Ishikawa (cell line): ENCODE results near the gene FUCA2.

ENCODE experiments used
- CEBPB ChIP-seq: IDR thresholded peaks from 2 replicates; pipeline ENCODE4 v1.6.1; 2012
- EGR1 ChIP-seq: IDR thresholded peaks from 2 replicates; pipeline ENCODE4 v1.6.1; 2012
- EP300 ChIP-seq: IDR thresholded peaks from 2 replicates; pipeline ENCODE4 v1.6.1; 2012; ENCODE audit warnings: borderline replicate concordance
- FOXM1 ChIP-seq: IDR thresholded peaks from 2 replicates; pipeline ENCODE4 v1.6.1; 2012; ENCODE audit warnings: low read depth, borderline replicate concordance
- NFIC ChIP-seq: IDR thresholded peaks from 2 replicates; pipeline ENCODE4 v1.6.1; 2012
- RAD21 ChIP-seq: IDR thresholded peaks from 2 replicates; pipeline ENCODE4 v1.6.1; 2012; ENCODE audit warnings: low read depth
- TAF1 ChIP-seq: IDR thresholded peaks from 2 replicates; pipeline ENCODE4 v1.6.1; 2012; ENCODE audit warnings: low read depth, mild to moderate bottlenecking
- TCF12 ChIP-seq: IDR thresholded peaks from 2 replicates; pipeline ENCODE4 v1.6.1; 2012; ENCODE audit warnings: low read depth
- TEAD4 ChIP-seq: IDR thresholded peaks from 2 replicates; pipeline ENCODE4 v1.6.1; 2012
- TF ChIP-seq, protein P1 (sequence below): IDR thresholded peaks from 2 replicates; pipeline ENCODE4 v1.6.1; 2012
- TF ChIP-seq, protein P2 (sequence below): IDR thresholded peaks from 2 replicates; pipeline ENCODE4 v1.6.1; 2012

FUCA2 gene

DNA sequence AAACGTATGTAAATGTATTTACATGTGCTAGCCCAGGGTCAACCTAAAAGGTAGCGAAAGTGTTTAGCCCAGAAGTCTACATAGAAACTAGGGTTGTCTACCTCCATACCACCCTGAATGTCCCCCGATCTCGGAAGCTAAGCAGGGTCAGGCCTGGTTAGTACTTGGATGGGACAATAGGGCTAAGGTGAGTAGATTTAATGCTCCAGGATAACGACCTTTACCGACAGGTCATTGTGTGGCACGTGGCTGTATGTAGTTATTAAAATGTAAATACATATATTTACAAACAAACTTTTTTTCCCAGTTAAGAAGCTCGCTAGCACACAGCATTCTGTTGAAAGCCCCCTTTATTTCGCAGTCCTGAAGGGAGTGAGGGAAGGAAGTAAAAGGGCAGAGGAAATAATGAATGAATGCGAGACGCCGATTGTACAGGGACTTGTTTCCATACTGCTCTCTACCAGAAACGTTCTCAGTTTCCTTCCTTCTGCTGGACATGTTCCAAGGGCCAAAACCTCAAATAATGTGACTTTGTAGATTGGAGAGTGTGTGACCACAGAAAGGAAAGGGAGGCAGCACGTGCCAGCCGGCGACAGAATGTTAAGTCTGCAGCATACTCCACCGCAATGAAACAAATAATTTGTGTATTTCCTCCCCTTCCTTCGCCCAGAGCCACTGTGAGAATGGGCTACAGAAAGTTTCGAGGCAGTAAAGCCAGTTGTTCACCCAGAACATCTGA lies 61.6 kb downstream of the FUCA2 start:
- TF ChIP-seq TEAD4 (no peak), TAF1 (no peak), CEBPB (no peak), NFIC (no peak), EGR1 (no peak), TCF12 (no peak), RAD21 (no peak), EP300 (no peak)

DNA sequence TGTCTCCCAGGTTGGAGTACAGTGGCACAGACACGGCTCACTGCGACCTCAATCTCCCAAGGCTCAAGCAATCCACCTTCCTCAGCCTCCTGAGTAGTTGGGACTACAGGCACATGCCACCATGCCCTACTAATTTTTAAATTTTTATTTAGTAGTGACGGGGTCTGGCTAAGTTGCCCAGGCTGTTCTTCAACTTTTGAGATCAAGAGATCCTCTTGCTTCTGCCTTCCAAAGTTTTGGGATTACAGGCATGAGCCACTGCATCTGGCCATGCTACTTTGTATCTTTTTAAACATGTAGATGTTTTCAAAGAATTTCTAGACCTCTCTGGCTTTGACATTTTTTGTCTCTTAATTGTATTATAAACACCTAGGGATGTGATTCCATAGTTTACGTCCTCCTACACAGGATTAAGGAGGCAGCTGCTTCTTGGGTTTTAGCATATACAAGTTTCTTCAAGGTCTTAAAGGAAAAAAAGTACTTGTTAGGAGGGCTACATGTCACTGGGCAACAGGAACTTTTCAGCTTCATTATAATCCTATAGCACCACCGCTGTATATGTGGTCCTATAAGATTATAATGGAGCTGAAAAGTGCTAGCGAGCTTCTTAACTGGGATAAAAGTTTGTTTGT lies 62.3 kb downstream of the FUCA2 start:
- no peak for TF ChIP-seq EP300
- TF ChIP-seq NFIC = no peak
- TF ChIP-seq, protein P1, sequence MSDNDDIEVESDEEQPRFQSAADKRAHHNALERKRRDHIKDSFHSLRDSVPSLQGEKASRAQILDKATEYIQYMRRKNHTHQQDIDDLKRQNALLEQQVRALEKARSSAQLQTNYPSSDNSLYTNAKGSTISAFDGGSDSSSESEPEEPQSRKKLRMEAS = no peak
- TF ChIP-seq FOXM1 = no peak
- TF ChIP-seq, protein P2, sequence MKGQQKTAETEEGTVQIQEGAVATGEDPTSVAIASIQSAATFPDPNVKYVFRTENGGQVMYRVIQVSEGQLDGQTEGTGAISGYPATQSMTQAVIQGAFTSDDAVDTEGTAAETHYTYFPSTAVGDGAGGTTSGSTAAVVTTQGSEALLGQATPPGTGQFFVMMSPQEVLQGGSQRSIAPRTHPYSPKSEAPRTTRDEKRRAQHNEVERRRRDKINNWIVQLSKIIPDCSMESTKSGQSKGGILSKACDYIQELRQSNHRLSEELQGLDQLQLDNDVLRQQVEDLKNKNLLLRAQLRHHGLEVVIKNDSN = no peak
- no peak for TF ChIP-seq TAF1
